K562 (cell line): ENCODE results near the gene CFC1. TPM values are rescaled to one million over a fixed set of nuclear protein-coding genes. Genes with fewer than 3 reads are reported as not detected.
"Not testable (repeated sequence)": the region's sequence is repeated elsewhere in the genome, so short reads cannot be mapped to it uniquely, and the experiment has no call there.

Source experiments
- ATAC-seq: fragments of 200-7000 bp; cut with Tn5 transposase; 3 replicates; pipeline ENCODE4 v1.9.1; 2020; ENCODE audit warnings: moderate library complexity
- BruUV-seq: library from RNA; stranded (reverse); fragments of 400-500 nt; replicated peaks from 2 replicates; lab custom pipeline; 2021; lab: Mats Ljungman, UMichigan
- CTCF ChIA-PET: fragments of 300-600 bp; formaldehyde crosslinking; extraction: SDS; loops from one replicate; lab custom pipeline; 2021; ENCODE audit warnings: low intra/inter-chr PET ratio; lab: Yijun Ruan, JAX
- POLR2A ChIA-PET: fragments of 300-600, 350-650 bp; sonication (Branson Sonifier 250); formaldehyde crosslinking; extraction: SDS; loops from one replicate; lab custom pipeline; 2021; ENCODE audit warnings: antibody characterized with exemption, inconsistent platforms; lab: Yijun Ruan, JAX
- DNase-seq, 4 experiments: peaks; one replicate each; pipeline versions ENCODE4 v3.0.0 to v3.0.0-alpha.2; 2011 to 2018; ENCODE audit warnings: low spot score in 3 of 4, mixed read lengths in 3 of 4; ENCODE audit errors: extremely low read depth in 1 of 4
- FAIRE-seq: peaks from 2 replicates; lab custom pipeline; 2011; peaks lifted over from hg19 to GRCh38; lab: Jason Lieb, UNC
- H2AFZ ChIP-seq: 2 replicates; pipeline ENCODE4 v1.6.0; 2011; ENCODE audit warnings: low read depth, low read length, control low read depth, inconsistent platforms
- H3K27ac ChIP-seq: fragments of 200-600 bp; 3 replicates; pipeline ENCODE4 v1.8.0; 2011; ENCODE audit warnings: low read depth, mild to moderate bottlenecking, control low read depth, inconsistent platforms, low read length, moderate library complexity, mixed read lengths; ENCODE audit errors: extremely low read depth
- H3K27me3 ChIP-seq, 2 experiments: fragments of 300-600 bp in 1 of 2; 2 replicates in 1 of 2; 3 replicates in 1 of 2; pipeline versions ENCODE4 v1.6.0 to v1.8.0; 2011; ENCODE audit warnings: inconsistent platforms in 2 of 2, low read length in 2 of 2, mild to moderate bottlenecking in 1 of 2, mixed read lengths in 1 of 2, moderate library complexity in 1 of 2; ENCODE audit not compliant: control insufficient read depth in 2 of 2, insufficient read depth in 2 of 2
- H3K36me3 ChIP-seq: fragments of 300-600 bp; 3 replicates; pipeline ENCODE4 v1.8.0; 2011; ENCODE audit warnings: mild to moderate bottlenecking, low read length, inconsistent platforms; ENCODE audit not compliant: control insufficient read depth, insufficient read depth
- H3K4me1 ChIP-seq, 2 experiments: fragments of 200-600 bp in 1 of 2; replicated peaks in 1 of 2; 2 replicates in 1 of 2; 3 replicates in 1 of 2; pipeline versions ENCODE4 v1.5.1 to v1.8.0; 2011; ENCODE audit warnings: inconsistent platforms in 2 of 2, low read length in 2 of 2, mild to moderate bottlenecking in 1 of 2, mixed read lengths in 1 of 2, moderate library complexity in 1 of 2; ENCODE audit not compliant: control insufficient read depth in 2 of 2, insufficient read depth in 2 of 2
- H3K4me2 ChIP-seq: 2 replicates; pipeline ENCODE4 v1.6.1; 2011; ENCODE audit warnings: low read length, control low read depth, inconsistent platforms, mixed read lengths; ENCODE audit not compliant: insufficient read depth
- H3K4me3 ChIP-seq: fragments of 200-600 bp; sonication (generic), shearing (Covaris generic); 2 replicates; pipeline ENCODE4 v1.5.1; 2016; ENCODE audit warnings: control low read depth, inconsistent platforms
- H3K79me2 ChIP-seq: fragments of 200-600 bp; 3 replicates; pipeline ENCODE4 v1.8.0; 2011; ENCODE audit warnings: low read length, inconsistent platforms; ENCODE audit not compliant: control insufficient read depth, insufficient read depth
- H3K9ac ChIP-seq, 2 experiments: 2 replicates each; pipeline versions ENCODE4 v1.6.0 to v1.6.1; 2011; ENCODE audit warnings: low read depth in 2 of 2, low read length in 2 of 2, control low read depth in 1 of 2, inconsistent platforms in 1 of 2, mild to moderate bottlenecking in 1 of 2, mixed read lengths in 1 of 2; ENCODE audit not compliant: insufficient read depth in 1 of 2
- H3K9me1 ChIP-seq: one replicate; pipeline ENCODE4 v1.6.0; 2011; ENCODE audit warnings: inconsistent platforms, mild to moderate bottlenecking, low read length, moderate library complexity; ENCODE audit not compliant: control insufficient read depth, insufficient read depth
- H3K9me3 ChIP-seq: replicated peaks from 2 replicates; pipeline ENCODE4 v1.5.1; 2011; ENCODE audit warnings: low read depth, low read length, inconsistent platforms; ENCODE audit not compliant: control insufficient read depth, insufficient read depth
- H4K20me1 ChIP-seq: replicated peaks from 2 replicates; pipeline ENCODE4 v1.6.1; 2011; ENCODE audit warnings: low read length, inconsistent platforms, mixed read lengths; ENCODE audit not compliant: control insufficient read depth, insufficient read depth
- WGBS: fragments of 100-300 bp; shearing (Covaris generic); methylation state at CpG from one replicate; pipeline ENCODE4 v1.1.6; 2016; ENCODE audit warnings: low coverage, mixed read lengths; ENCODE audit not compliant: insufficient coverage; ENCODE audit errors: missing lambda C conversion rate; 5-methylcytosine and 5-hydroxymethylcytosine counted together
- in situ Hi-C: fragments of 300-500 bp; cut with MboI; formaldehyde crosslinking; loops from 4 replicates; pipeline ENCODE4 v1.15.0; 2018; ENCODE audit warnings: inconsistent platforms, mixed read lengths
- intact Hi-C: fragments of 100-400 bp; cut with micrococcal nuclease; formaldehyde crosslinking; loops from 2 replicates; pipeline ENCODE4 v1.14.2; 2022
- polyA plus RNA-seq, 8 experiments: library from polyadenylated mRNA; depleted of rRNA in 4 of 8; stranded (reverse) in 5 of 8; unstranded in 3 of 8; fragments of >200 nt; fragmentation: Nextera tagmentation in 2 of 8; fragmentation: Illumina TruSeq in 1 of 8; extraction: Ambion mirVana in 2 of 8; extraction: Trizol in 1 of 8; gene quantifications; 2 replicates each; pipeline versions ENCODE4 v1.2.1 to v1.2.3, GENCODE V29; 2011 to 2014; ENCODE audit warnings: inconsistent platforms in 1 of 8, missing spikeins in 1 of 8
- total RNA-seq, 7 experiments: library from RNA; depleted of rRNA in 6 of 7; stranded (reverse); fragments of >200 nt in 6 of 7; fragmentation: Illumina TruSeq in 2 of 7; extraction: Trizol in 2 of 7; gene quantifications; 2 replicates each; pipeline versions ENCODE4 v1.2.1 to v1.2.3, GENCODE V29; 2011 to 2021; ENCODE audit warnings: low replicate concordance in 1 of 7

Gene CFC1
- total and polyA plus RNA-seq, 9 of the 15 experiments (the other 6 are each of a cell fraction or from before 2014, with no cell fraction given), result not detected

DNA sequence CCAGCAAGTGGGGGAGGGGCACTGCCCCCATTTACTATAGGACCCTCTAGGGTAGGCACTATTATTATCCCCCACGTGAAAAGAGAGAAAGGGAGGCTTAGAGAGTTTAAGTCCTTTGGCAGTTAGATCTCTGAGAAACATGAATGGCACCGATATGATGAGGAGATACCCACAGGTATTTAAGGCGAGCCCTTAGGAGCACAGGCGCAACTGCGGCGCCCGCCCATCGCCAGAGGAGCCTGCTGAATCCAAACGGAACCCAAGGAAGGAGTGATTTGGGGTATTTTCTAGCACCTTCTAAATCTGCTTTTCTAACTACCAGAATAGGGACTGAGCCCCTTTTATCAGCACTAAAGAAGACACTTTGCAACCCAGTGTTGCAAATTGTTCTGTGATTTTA is 551 bp upstream of the CFC1 start:
- intact Hi-C loops, H2AFZ ChIP-seq, POLR2A ChIA-PET, H3K4me2 ChIP-seq, ATAC-seq, H3K79me2 ChIP-seq, CTCF ChIA-PET, H3K9ac ChIP-seq, H3K27ac ChIP-seq, H3K27me3 ChIP-seq, H3K4me1 ChIP-seq, H4K20me1 ChIP-seq, DNase-seq, H3K4me3 ChIP-seq, H3K9me3 ChIP-seq, H3K36me3 ChIP-seq, H3K9me1 ChIP-seq, BruUV-seq: not testable (repeated sequence)
- 0% methylated on average over 7 of the region's 9 CpGs for WGBS
- FAIRE-seq, result peak; percentile 11
- in situ Hi-C loops, result loop anchor here (25.0 kb wide), 1 partner anchor 213 kb away; no protein-coding TSS in a partner anchor

DNA sequence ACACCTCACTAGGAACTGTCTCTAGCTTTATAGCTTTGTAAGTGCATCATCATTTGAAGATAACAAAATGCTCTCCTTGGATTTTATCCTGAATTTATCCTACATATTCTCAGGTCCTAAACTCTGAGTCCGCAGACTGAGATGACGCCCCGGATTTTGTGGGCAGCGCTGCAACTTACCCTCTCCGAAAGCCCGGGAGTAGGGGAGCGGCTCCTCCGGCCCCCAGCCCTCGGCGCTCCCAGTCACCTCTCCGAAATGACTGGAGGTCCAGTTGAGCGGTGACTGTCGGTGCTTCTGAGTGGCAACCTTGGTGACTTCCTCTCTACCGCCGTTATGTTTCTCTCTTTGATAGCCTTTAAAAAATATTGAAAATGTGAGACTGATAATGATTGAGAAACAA is 912 bp downstream of the CFC1 start:
- in situ Hi-C loops, result loop anchor here (25.0 kb wide), 1 partner anchor 211 kb away; no protein-coding TSS in a partner anchor
- H3K4me2 ChIP-seq, H3K27me3 ChIP-seq, CTCF ChIA-PET, H3K9me3 ChIP-seq, DNase-seq, H3K4me3 ChIP-seq, H3K4me1 ChIP-seq, H4K20me1 ChIP-seq, intact Hi-C loops, H3K9ac ChIP-seq, H3K36me3 ChIP-seq, FAIRE-seq, POLR2A ChIA-PET, ATAC-seq, H2AFZ ChIP-seq, H3K79me2 ChIP-seq, BruUV-seq, H3K9me1 ChIP-seq, H3K27ac ChIP-seq: not testable (repeated sequence)
- 7% methylated on average over 11 of the region's 15 CpGs for WGBS

DNA sequence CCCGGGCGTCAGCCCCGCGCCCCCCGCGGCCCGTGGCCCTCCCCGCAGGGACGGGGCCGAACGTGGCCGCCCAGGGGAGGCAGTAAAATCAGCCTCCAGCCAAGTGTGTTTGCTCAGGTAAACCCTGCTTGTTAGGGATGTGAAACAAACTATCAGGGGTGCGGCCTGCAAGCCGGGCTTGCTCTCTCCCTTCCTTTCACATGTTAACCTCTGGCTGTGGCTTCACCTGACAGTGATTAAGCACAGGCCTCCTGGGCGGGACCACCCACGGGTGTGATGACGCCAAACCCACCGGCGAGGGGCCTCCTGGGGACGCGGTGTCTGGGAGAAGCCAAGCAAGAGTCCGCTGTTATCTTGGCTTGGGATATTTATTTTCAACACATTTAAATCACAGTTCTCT is 1.4 kb downstream of the CFC1 start:
- H3K4me2 ChIP-seq, BruUV-seq, H3K4me1 ChIP-seq, H3K9ac ChIP-seq, H3K79me2 ChIP-seq, H3K27ac ChIP-seq, H4K20me1 ChIP-seq, H3K9me1 ChIP-seq, POLR2A ChIA-PET, DNase-seq, H2AFZ ChIP-seq, H3K4me3 ChIP-seq, FAIRE-seq, intact Hi-C loops, ATAC-seq, CTCF ChIA-PET, H3K27me3 ChIP-seq, H3K36me3 ChIP-seq, H3K9me3 ChIP-seq: not testable (repeated sequence)
- in situ Hi-C loops, result loop anchor here (25.0 kb wide), 1 partner anchor 211 kb away; no protein-coding TSS in a partner anchor
- no CpG with 5 or more reads among the region's 22 CpGs for WGBS

DNA sequence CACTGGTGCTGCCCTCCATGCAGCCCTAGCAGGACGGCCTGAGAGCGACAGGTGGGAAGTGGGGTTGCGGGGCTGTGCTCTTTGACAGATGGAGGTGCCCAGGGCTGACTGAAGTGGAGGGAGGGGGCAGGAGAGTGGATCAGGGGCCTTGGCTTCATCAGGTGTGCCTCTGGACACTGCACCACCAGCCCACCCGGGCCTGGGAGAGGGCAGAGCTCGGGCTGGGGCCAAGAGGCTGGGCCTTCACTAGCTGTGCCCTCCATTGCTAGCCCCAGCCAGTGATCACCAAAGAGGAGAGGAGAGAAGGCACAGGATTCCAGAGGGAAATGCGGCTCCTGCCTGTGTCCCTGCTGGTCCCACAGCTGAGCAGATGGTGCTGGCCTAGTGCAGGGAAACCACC is 2.6 kb downstream of the CFC1 start:
- H3K36me3 ChIP-seq, H2AFZ ChIP-seq, ATAC-seq, H3K4me2 ChIP-seq, H3K9ac ChIP-seq, DNase-seq, H3K27ac ChIP-seq, BruUV-seq, H3K9me1 ChIP-seq, intact Hi-C loops, H3K79me2 ChIP-seq, H3K9me3 ChIP-seq, CTCF ChIA-PET, H3K27me3 ChIP-seq, H4K20me1 ChIP-seq, H3K4me1 ChIP-seq, H3K4me3 ChIP-seq, POLR2A ChIA-PET: not testable (repeated sequence)
- peak; percentile 55 for FAIRE-seq
- WGBS, result 5% methylated on average over 2 of the region's 6 CpGs
- in situ Hi-C loops, result loop anchor here (25.0 kb wide), 1 partner anchor 209 kb away; no protein-coding TSS in a partner anchor
